HepG2 (cell line): Measurements from ENCODE around the gene ELOVL6. TPM values are rescaled to one million over a fixed set of nuclear protein-coding genes. Genes with fewer than 3 reads are reported as not detected.

Experiments used
- AKAP8 ChIP-seq: sonication (generic); formaldehyde crosslinking; IDR thresholded peaks from 2 replicates; pipeline ENCODE4 v1.5.1; 2020; ENCODE audit warnings: mild to moderate bottlenecking, missing genetic modification reagents
- HNF4G ChIP-seq, 2 experiments: sonication (generic) in 1 of 2; formaldehyde crosslinking in 1 of 2; IDR thresholded peaks; 2 replicates each; pipeline versions ENCODE4 v1.4.0 to v1.6.1; 2011 to 2020; ENCODE audit warnings: borderline replicate concordance in 2 of 2, low read depth in 2 of 2, mild to moderate bottlenecking in 2 of 2, low read length in 1 of 2, missing genetic modification reagents in 1 of 2, moderate library complexity in 1 of 2
- NFATC3 ChIP-seq: sonication (generic); formaldehyde crosslinking; IDR thresholded peaks from 2 replicates; pipeline ENCODE4 v1.5.1; 2020; ENCODE audit warnings: mild to moderate bottlenecking, missing genetic modification reagents
- NFKBIZ ChIP-seq: IDR thresholded peaks from 2 replicates; pipeline ENCODE4 v1.6.1; 2018; ENCODE audit warnings: missing genetic modification reagents, missing compliant biosample characterization
- SCMH1 ChIP-seq: sonication (generic); formaldehyde crosslinking; IDR thresholded peaks from 2 replicates; pipeline ENCODE4 v1.9.0; 2021; ENCODE audit warnings: missing genetic modification reagents, mild to moderate bottlenecking, borderline replicate concordance
- ZBTB20 ChIP-seq: sonication (generic); formaldehyde crosslinking; IDR thresholded peaks from 2 replicates; pipeline ENCODE4 v1.8.1; 2023; ENCODE audit warnings: missing genetic modification reagents, low read depth, mild to moderate bottlenecking, borderline replicate concordance
- ZMYM4 ChIP-seq: sonication (generic); formaldehyde crosslinking; IDR thresholded peaks from 2 replicates; pipeline ENCODE4 v1.8.1; 2023; ENCODE audit warnings: mild to moderate bottlenecking, missing genetic modification reagents
- ZNF484 ChIP-seq: sonication (generic); formaldehyde crosslinking; IDR thresholded peaks from 2 replicates; pipeline ENCODE4 v1.5.1; 2020; ENCODE audit warnings: mild to moderate bottlenecking, low read depth, missing genetic modification reagents, borderline replicate concordance
- ZNF496 ChIP-seq: sonication (generic); formaldehyde crosslinking; IDR thresholded peaks from 2 replicates; pipeline ENCODE4 v1.8.1; 2023; ENCODE audit warnings: mild to moderate bottlenecking, moderate library complexity, missing genetic modification reagents; ENCODE audit not compliant: insufficient replicate concordance
- ZNF766 ChIP-seq: sonication (generic); formaldehyde crosslinking; IDR thresholded peaks from 2 replicates; pipeline ENCODE4 v1.5.0; 2020; ENCODE audit warnings: missing genetic modification reagents, borderline replicate concordance
- ZNF773 ChIP-seq: sonication (generic); formaldehyde crosslinking; IDR thresholded peaks from 2 replicates; pipeline ENCODE4 v1.4.0; 2020; ENCODE audit warnings: missing genetic modification reagents, borderline replicate concordance
- polyA plus RNA-seq, 8 experiments: library from polyadenylated mRNA; depleted of rRNA in 3 of 8; stranded (reverse) in 7 of 8; unstranded in 1 of 8; fragments of >200 nt; fragmentation: Illumina TruSeq in 4 of 8; extraction: Trizol in 4 of 8; gene quantifications; 2 replicates each; pipeline versions ENCODE4 v1.2.1 to v1.2.3, GENCODE V29; 2011 to 2016; ENCODE audit warnings: low read depth in 4 of 8, missing spikeins in 1 of 8, mixed read lengths in 1 of 8; ENCODE audit not compliant: insufficient read depth in 1 of 8
- total RNA-seq, 5 experiments: library from RNA; depleted of rRNA; stranded (reverse); fragments of >200 nt; fragmentation: Illumina TruSeq; extraction: Trizol; gene quantifications; 2 replicates each; pipeline ENCODE4 v1.2.3, GENCODE V29; 2016; ENCODE audit warnings: low read depth in 1 of 5
- TF ChIP-seq, protein P1 (sequence below): sonication (generic); formaldehyde crosslinking; conservative IDR thresholded peaks from 2 replicates; pipeline ENCODE4 v1.4.0; 2020; ENCODE audit warnings: missing genetic modification reagents
- TF ChIP-seq, protein P2 (sequence below): sonication (generic); formaldehyde crosslinking; IDR thresholded peaks from 2 replicates; pipeline ENCODE4 v1.4.0; 2020; ENCODE audit warnings: mild to moderate bottlenecking, missing genetic modification reagents, borderline replicate concordance
- TF ChIP-seq, protein P3 (sequence below): IDR thresholded peaks from 2 replicates; pipeline ENCODE4 v1.6.1; 2016
- TF ChIP-seq, protein P4 (sequence below): sonication (generic); formaldehyde crosslinking; IDR thresholded peaks from 2 replicates; pipeline ENCODE4 v1.4.0; 2020; ENCODE audit warnings: low read depth, mild to moderate bottlenecking, missing genetic modification reagents
- TF ChIP-seq, protein P5 (sequence below): sonication (generic); formaldehyde crosslinking; IDR thresholded peaks from 2 replicates; pipeline ENCODE4 v1.4.0; 2020; ENCODE audit warnings: mild to moderate bottlenecking, low read depth, missing genetic modification reagents

ELOVL6 gene
- total and polyA plus RNA-seq, 2 of the 13 experiments (the other 11 are each of a cell fraction or from before 2014, with no cell fraction given), result 14.1 to 23.2 TPM

DNA sequence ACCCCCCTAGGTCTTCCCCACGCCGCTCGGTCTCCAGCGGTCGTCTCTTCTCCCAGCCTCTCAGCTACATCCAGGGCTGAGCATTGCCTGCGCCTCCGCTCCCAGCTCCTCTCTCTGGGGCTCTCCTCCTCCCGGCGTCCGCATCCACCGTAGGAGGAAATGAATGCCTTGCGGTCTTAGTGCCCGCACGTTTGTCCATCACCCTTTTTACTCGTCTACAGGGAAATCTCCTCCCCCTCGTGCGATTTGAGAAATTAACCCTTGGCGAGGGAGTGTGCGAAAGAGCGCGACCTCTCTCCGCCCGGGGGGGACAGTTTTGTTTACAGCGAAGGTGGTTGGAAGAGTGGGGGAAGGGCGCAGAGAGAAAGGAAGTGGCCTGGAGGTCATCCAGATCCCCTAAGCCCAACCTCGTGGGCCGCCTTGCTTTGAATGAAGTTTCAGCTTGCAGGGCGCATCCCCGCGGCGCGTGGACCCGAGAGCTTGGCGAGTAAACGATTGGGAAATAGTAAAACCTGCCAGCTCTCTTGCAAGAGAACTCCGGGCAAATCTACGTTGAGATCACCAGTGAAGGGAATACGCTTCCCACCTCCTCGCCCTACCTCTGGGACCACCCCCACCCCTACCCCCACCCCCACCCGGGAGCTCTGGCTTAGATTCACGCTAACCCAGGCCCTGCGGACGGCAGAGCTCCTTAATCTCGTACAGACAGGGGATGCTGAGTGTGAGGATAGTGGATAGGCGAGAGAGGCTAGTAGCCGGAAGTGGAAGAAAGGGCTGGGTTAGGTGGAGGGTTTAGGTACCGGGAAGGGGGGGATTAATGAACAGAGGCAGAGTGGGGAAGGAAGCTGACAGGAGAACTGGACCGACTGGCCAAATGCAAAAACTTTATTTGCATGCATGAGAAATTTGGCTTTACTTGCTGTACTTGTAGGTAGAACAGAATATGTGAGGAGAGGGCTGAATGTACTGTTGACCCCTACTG, at the start of gene ELOVL6 (continued):
- TF ChIP-seq, protein P1, sequence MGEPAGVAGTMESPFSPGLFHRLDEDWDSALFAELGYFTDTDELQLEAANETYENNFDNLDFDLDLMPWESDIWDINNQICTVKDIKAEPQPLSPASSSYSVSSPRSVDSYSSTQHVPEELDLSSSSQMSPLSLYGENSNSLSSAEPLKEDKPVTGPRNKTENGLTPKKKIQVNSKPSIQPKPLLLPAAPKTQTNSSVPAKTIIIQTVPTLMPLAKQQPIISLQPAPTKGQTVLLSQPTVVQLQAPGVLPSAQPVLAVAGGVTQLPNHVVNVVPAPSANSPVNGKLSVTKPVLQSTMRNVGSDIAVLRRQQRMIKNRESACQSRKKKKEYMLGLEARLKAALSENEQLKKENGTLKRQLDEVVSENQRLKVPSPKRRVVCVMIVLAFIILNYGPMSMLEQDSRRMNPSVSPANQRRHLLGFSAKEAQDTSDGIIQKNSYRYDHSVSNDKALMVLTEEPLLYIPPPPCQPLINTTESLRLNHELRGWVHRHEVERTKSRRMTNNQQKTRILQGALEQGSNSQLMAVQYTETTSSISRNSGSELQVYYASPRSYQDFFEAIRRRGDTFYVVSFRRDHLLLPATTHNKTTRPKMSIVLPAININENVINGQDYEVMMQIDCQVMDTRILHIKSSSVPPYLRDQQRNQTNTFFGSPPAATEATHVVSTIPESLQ (CRISPR knock-in tag), result no peak
- TF ChIP-seq ZNF484 (CRISPR knock-in tag), result 0 out of 2 replicates have a peak, but pooled peaks have one; percentile 32
- TF ChIP-seq NFATC3, result no peak
- TF ChIP-seq ZMYM4 (CRISPR knock-in tag), result peak; percentile 86
- TF ChIP-seq AKAP8 (CRISPR knock-in tag), result 0 out of 2 replicates have a peak, but pooled peaks have one; percentile 51
- TF ChIP-seq, protein P2, sequence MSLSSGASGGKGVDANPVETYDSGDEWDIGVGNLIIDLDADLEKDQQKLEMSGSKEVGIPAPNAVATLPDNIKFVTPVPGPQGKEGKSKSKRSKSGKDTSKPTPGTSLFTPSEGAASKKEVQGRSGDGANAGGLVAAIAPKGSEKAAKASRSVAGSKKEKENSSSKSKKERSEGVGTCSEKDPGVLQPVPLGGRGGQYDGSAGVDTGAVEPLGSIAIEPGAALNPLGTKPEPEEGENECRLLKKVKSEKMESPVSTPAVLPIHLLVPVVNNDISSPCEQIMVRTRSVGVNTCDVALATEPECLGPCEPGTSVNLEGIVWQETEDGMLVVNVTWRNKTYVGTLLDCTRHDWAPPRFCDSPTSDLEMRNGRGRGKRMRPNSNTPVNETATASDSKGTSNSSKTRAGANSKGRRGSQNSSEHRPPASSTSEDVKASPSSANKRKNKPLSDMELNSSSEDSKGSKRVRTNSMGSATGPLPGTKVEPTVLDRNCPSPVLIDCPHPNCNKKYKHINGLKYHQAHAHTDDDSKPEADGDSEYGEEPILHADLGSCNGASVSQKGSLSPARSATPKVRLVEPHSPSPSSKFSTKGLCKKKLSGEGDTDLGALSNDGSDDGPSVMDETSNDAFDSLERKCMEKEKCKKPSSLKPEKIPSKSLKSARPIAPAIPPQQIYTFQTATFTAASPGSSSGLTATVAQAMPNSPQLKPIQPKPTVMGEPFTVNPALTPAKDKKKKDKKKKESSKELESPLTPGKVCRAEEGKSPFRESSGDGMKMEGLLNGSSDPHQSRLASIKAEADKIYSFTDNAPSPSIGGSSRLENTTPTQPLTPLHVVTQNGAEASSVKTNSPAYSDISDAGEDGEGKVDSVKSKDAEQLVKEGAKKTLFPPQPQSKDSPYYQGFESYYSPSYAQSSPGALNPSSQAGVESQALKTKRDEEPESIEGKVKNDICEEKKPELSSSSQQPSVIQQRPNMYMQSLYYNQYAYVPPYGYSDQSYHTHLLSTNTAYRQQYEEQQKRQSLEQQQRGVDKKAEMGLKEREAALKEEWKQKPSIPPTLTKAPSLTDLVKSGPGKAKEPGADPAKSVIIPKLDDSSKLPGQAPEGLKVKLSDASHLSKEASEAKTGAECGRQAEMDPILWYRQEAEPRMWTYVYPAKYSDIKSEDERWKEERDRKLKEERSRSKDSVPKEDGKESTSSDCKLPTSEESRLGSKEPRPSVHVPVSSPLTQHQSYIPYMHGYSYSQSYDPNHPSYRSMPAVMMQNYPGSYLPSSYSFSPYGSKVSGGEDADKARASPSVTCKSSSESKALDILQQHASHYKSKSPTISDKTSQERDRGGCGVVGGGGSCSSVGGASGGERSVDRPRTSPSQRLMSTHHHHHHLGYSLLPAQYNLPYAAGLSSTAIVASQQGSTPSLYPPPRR (CRISPR knock-in tag), result peak; percentile 80; the same call in 1 of the 2 replicates
- TF ChIP-seq ZNF766 (CRISPR knock-in tag), result no peak
- no peak for TF ChIP-seq SCMH1 (CRISPR knock-in tag)
- TF ChIP-seq HNF4G (IDR thresholded peaks at IDR 0.05; ENCODE audit: borderline replicate concordance, low read depth, low read length), result no peak; the same call in 1 of the 2 replicates
- TF ChIP-seq HNF4G (CRISPR knock-in tag; IDR thresholded peaks at IDR 0.05; ENCODE audit: borderline replicate concordance, low read depth), result no peak; the same call in 1 of the 2 replicates
- TF ChIP-seq, protein P3, sequence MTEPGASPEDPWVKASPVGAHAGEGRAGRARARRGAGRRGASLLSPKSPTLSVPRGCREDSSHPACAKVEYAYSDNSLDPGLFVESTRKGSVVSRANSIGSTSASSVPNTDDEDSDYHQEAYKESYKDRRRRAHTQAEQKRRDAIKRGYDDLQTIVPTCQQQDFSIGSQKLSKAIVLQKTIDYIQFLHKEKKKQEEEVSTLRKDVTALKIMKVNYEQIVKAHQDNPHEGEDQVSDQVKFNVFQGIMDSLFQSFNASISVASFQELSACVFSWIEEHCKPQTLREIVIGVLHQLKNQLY (CRISPR knock-in tag), result peak; percentile 90; the same call in 1 of the 2 replicates
- TF ChIP-seq, protein P4, sequence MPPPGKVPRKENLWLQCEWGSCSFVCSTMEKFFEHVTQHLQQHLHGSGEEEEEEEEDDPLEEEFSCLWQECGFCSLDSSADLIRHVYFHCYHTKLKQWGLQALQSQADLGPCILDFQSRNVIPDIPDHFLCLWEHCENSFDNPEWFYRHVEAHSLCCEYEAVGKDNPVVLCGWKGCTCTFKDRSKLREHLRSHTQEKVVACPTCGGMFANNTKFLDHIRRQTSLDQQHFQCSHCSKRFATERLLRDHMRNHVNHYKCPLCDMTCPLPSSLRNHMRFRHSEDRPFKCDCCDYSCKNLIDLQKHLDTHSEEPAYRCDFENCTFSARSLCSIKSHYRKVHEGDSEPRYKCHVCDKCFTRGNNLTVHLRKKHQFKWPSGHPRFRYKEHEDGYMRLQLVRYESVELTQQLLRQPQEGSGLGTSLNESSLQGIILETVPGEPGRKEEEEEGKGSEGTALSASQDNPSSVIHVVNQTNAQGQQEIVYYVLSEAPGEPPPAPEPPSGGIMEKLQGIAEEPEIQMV, result peak; percentile 85
- no peak for TF ChIP-seq ZNF496
- TF ChIP-seq NFKBIZ (CRISPR knock-in tag), result peak; percentile 79; the same call in 1 of the 2 replicates
- TF ChIP-seq ZNF773 (CRISPR knock-in tag), result no peak
- TF ChIP-seq, protein P5, sequence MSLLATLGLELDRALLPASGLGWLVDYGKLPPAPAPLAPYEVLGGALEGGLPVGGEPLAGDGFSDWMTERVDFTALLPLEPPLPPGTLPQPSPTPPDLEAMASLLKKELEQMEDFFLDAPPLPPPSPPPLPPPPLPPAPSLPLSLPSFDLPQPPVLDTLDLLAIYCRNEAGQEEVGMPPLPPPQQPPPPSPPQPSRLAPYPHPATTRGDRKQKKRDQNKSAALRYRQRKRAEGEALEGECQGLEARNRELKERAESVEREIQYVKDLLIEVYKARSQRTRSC (CRISPR knock-in tag), result no peak
- peak; percentile 87; the same call in 1 of the 2 replicates for TF ChIP-seq ZBTB20 (CRISPR knock-in tag)
